ENCODE results near the gene CPLANE1.
"Not testable (repeated sequence)": the region's sequence is repeated elsewhere in the genome, so short reads cannot be mapped to it uniquely, and the experiment has no call there.

The CPLANE1 gene

GRCh38 chr5:37207802-37208201 is 41.4 kb downstream of the CPLANE1 start:
- no peak for DNase-seq

DNA sequence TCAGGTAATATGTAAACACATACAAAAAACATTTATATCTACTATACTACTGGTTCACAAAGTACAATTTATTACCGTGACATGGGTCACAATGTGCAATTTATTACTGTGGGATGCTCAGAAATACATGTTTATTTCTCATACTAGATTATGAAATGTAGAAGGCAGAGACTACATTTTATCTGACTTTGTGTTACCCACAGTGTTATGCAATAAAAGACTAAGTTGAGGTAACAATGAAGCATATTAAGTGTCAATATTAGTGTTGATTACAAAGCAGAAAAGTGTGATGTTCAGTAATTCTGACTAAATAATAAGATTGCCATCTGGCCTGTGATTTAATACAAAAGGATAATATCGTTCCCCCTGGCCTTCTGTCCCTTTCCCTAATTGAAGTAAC is 42.4 kb downstream of the CPLANE1 start:
- DNase-seq = no peak

GRCh38 chr5:37198842-37199241 is 50.3 kb downstream of the CPLANE1 start:
- no peak for DNase-seq

DNA sequence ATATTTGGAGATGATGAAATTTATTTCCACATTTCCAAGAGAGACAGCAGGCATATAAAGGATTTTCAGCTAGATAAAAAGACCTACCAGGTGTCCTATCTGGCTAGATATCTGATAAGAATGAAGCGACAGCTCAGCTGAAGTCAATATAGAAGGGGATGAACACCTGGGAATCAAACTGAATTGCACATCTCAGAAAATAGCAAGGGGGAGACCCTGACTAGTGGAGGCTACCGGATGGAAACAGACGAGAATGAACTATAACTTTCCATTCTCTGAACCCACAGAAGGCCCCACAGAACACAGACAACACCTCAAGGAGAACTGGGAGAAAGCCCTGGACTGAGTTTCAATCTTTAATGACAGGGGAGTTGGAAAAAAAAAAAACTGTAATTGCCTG is 51.1 kb downstream of the CPLANE1 start:
- no peak for DNase-seq

DNA sequence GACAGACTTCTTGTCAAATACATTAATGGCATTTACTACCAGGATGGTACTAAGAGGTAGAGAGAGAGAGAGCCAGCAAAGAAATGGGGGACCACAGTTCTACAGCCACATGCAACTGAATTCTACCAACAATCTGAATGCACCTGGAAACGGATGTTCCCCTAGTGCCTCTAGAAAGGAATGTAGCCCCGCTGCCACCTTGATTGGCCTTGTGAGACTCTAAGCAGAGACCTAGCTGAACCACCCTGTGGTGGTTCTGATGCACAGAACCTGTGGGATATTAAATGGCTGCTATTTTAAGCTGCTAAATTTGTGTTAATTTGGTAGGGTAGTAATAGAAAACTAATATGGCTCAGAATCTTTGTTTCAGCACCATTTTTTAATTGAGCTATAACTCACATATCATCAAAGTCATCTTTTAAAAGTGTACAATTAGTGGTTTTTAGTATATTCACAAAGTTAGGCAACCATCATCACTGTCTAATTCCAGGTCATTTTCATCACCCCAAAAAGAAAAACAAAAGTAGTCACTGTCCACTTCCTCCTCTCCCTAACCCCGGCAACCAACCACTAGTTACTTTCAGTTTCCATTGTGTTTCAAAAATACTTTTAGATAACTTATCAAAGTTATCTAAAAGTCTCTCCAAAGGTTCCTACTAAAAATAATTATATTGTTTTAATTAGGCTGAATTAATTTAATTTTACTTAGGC is 51.7 kb downstream of the CPLANE1 start:
- DNase-seq = no peak

- no peak for DNase-seq
These were observed 58.6 kb downstream of the CPLANE1 start for GRCh38 chr5:37190592-37190991.

GRCh38 chr5:37189355-37189754 is 59.8 kb downstream of the CPLANE1 start:
- no peak for DNase-seq

DNA sequence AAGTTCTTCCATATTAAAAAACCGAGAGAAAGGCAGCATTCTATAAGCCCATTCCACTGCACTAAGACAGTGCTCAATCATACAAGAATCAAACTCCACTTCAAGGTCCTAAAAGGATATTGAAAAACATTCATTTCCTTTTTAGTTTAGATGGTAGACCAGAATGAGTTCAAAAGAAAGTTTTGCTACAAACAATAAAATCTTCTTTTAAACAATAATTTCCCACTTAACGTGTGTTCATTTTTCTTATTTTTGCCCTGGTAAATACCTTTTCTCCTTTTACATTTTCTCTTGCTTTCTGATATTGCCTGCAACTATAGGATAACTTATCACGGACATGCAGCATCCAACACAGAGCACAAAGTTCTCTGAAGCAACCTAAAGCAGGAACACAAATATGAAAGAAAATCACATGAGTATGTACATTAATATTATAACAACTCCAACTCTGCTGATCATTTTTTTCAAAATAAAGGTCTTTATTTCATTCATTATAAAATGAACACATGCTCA is 61.7 kb downstream of the CPLANE1 start:
- DNase-seq = no peak

DNA sequence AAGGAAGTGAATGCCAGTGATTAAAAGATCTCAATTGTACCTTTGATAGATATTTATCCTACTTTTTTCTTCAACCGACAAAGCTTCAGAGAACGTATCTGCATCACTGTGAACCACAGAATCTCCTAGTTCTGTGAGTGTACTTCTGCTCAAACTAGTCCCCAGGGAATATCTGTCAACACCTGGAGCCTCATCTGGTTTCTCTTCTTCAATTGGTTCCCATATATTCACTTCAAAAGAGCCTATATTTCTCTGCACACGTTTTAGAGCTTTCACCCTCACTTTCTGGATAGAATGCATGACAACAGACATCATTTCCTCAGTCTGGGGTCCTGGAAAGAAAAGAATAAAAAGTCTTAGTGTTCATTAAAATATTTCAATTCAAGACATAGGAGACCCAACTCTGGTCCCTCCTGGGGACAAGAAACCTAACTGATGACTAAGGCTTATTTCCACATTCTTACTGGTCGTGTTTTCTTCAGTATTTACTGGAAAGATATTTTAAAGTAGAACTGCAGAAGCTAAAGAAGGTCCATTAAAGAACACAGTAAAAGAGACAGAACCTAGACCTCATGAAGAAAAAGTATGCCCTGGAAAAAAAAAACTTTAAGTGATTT is 64.3 kb downstream of the CPLANE1 start:
- no peak for DNase-seq

DNA sequence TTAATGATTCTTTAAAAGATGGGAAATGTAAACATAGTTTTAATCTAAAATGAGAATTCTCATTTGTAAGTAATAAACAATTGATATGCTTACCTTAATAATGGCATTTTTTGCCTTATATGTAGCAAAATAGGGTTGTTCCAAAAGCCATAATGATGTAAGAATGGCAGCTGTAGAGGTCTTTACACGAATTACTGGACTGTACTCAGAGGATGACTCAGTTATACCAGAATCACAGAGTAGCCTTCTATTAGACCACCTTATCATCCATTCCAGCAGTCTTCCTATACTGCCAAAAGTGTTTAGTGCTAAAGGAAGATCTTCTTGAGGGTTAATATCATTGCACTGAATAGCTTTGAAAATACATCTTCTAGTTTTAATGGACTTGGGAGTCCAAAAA is 66.5 kb downstream of the CPLANE1 start:
- DNase-seq = no peak

DNA sequence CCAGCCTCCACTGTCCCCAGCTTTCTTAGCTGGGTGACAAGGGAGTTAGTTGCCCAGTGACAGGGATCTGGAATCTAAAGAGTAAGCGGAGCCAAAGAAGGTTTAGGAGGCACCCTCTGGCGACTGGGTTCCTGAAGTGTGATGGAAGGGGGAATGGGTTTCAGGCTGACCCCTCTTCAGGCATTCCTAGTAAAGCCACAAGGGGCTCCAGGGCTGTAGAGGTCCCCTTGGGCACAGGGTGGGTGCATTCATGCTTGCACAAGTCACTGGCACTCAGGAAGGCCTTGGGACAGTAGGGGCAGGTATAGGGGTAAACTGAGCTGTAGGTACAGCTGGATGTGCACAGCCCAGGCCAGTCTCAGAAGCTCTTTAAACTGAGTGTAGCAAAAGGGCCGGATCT is 74.2 kb downstream of the CPLANE1 start:
- DNase-seq = no peak

- DNase-seq = no peak
These were observed 76.2 kb downstream of the CPLANE1 start for GRCh38 chr5:37172957-37173356.

DNA sequence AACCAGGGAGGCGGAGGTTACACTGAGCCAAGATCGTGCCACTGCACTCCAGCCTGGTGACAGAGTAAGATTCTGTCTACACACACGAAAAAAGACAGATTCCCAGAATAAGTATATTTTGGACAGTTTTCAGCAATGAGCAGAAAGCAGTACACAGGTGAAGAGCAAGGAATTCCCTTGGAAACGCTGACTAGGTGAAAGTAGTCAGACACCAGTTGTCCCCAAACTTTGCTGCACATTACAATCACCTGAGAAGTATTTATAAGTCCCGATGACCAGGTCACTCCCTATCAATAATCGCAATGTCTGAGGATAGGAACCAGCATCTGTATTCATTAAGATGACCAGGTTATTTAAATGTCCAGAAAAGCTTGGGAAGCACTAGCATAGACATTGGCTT is 78.3 kb downstream of the CPLANE1 start:
- DNase-seq = no peak

DNA sequence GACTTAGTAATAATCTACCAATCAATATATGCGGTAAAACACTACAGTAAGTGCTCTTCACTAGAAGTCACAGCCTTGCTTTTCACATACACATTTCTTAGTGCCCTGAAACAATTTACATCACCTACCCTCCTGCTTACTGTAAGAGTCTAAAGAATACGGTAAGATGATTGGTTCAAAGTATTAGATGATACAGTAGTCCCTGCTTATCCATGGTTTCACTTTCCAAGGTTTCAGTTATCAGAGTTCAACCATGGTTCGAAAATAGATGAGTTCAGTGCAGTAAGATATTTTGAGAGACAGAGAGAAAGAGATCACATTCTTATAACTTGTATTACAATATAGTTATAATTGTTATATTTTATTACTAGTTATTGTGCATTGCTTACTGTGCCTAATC is 83.0 kb downstream of the CPLANE1 start:
- no peak for DNase-seq

DNA sequence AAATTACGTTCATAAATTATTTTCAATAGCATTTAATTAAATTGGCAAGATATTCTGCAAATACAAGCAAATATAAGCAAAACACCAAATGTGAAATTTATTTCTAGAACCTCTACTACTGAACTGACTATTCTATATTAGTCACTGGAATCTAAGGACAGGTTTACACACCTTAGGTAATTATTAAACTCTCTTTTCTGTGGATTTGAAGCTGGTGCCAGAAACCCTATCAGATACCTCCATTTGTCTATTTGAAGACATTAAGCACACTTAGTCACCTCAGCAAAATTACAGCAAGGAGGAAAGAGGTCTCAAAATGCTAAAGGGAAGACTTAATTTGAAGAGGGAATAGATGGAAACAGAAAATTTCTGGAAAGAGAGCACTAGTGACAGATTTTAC is 83.4 kb downstream of the CPLANE1 start:
- DNase-seq = no peak

DNA sequence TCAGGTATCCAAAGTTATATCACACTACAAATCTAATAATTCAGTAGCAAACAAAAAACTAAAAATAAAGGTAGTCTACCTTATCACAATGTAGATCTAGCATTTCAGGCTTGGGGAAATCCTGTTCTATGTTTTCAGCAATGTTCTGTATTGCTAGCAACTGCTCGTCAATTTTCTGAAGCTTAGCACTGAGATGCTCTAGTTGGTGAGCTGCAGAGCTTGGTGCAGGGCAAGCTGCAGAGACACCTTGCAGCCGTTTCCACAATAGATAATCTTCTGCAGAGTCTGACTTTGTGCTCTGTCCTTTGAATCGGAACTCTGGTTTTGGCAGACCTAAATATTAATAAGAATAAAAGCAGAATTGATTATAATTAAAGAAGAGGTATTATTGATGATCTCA is 95.5 kb downstream of the CPLANE1 start:
- no peak for DNase-seq

DNA sequence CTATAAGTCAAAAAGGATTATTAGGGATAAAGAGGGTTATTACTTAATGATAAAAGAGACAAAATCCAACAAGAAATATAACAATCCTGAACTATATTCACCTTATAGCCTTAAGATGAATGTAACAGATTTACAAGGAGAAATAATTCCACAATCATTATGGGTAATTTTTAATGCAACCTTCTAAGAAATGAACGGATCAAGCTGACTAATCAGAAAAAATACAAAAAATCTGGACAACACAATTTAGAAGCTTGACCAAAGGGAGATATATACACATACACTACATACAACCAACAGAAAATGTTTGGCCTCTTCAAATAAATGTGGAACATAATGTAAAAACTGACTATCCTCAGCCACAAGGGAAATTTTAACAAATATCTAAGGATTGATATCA is 102.3 kb downstream of the CPLANE1 start:
- no peak for DNase-seq

GRCh38 chr5:37136694-37137093 is 112.5 kb downstream of the CPLANE1 start:
- no peak for DNase-seq

- not testable (repeated sequence) for DNase-seq
These were observed 113.9 kb downstream of the CPLANE1 start for GRCh38 chr5:37135312-37135711.

- no peak for DNase-seq
These were observed 115.2 kb downstream of the CPLANE1 start for GRCh38 chr5:37133939-37134338.

- no peak for DNase-seq
These were observed 116.5 kb downstream of the CPLANE1 start for GRCh38 chr5:37132646-37133045.

DNA sequence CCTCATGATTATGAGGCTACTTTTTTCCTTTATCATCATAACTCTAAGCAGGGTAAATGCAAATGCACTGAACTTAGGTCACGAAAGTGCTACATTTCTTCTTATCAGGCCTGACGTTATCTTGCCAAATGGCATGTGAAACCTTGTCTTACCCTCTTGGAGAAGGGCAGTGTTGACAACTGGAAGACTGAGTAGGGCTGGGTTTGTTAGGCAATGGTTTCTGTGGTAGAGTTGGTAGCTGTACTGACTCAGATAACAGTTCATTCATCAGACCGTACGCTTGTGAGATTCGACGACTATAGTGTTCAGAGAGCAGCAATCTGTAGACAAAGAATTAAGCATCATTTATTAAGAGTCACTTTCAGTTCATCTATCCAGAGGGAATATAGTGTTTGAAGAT is 127.7 kb downstream of the CPLANE1 start:
- no peak for DNase-seq

GRCh38 chr5:37121027-37121426 is 128.1 kb downstream of the CPLANE1 start:
- no peak for DNase-seq

DNA sequence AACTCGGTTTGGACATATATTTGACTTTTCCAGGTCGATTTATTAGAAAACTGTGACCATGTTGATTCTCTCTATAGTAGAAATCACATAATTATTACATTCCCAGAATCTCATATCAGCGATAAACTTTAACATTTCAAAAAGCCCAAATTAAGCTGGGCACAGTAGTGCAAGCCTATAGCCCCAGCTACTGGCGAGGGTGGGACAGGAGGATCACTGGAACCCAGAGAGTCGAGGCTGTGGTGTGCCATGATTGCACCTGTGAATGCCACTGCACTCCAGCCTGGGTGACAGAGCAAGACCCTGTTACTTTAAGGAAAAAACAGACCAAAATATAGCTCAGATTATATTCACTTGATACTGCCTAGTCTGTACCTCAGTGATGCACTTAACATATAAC is 128.9 kb downstream of the CPLANE1 start:
- DNase-seq = no peak

GRCh38 chr5:37116359-37116758 is 132.8 kb downstream of the CPLANE1 start:
- no peak for DNase-seq

Measured in stimulated activated CD4-positive, alpha-beta T cell treated with anti-CD3 and anti-CD28 coated beads, Interleukin-4, amount 100 ng/mL, for 4 hours (primary cell).